ENCODE measurements around the gene SENP5. TPM values are rescaled to one million over a fixed set of nuclear protein-coding genes. Genes with fewer than 3 reads are reported as not detected.
A peak's percentile ranks its signal among the peaks of the same experiment; 100 is the strongest.

The SENP5 gene
- total RNA-seq, 1 donor from 2014 or later = 49.6 TPM

DNA sequence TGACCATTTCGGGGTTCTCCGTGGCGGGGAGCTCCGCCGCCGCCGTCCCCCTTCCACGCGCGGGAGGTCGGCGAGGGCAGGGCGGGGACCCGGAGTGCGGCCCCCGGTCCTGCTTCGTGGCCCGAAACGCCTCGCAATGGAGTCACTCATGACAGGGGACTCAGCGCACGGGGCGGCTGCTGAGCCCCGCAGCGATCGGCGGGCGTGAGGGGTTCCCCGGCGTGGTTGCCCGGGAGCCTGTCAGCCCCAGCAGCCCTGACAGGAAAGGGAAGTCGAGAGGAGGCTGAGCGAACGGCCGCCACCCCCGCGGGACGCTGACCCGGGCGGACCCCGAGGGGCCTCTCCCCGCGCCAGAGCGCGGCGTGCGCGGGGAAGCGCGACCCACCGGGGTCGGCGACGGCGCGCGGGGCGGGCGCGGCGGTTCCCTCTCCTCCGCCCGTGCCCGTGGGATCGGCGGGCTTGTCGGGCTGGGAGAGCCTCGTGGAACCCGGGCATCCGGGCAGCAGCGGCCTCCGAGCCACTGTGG is 101.5 kb downstream of the SENP5 start:
- H3K4me3 Mint-ChIP-seq (ENCODE audit: unreplicated experiment) = no peak overlapping the region
- H3K27me3 Mint-ChIP-seq (ENCODE audit: unreplicated experiment) = peaks cover 33% of the 10 kb centered on the region
- peaks cover 11% of the 10 kb centered on the region for H3K9me3 Mint-ChIP-seq (ENCODE audit: unreplicated experiment)
- no peak for TF ChIP-seq CTCF (IDR thresholded peaks at IDR 0.05; ENCODE audit: partially characterized antibody, unreplicated experiment)
- H3K4me1 Mint-ChIP-seq (ENCODE audit: low read depth, unreplicated experiment) = peaks cover 2% of the 10 kb centered on the region
- no peak overlapping the region for H3K27ac Mint-ChIP-seq (ENCODE audit: unreplicated experiment)
- DNase-seq = peak; percentile 58
- peaks cover 17% of the 10 kb centered on the region for H3K36me3 Mint-ChIP-seq (ENCODE audit: unreplicated experiment)

DNA sequence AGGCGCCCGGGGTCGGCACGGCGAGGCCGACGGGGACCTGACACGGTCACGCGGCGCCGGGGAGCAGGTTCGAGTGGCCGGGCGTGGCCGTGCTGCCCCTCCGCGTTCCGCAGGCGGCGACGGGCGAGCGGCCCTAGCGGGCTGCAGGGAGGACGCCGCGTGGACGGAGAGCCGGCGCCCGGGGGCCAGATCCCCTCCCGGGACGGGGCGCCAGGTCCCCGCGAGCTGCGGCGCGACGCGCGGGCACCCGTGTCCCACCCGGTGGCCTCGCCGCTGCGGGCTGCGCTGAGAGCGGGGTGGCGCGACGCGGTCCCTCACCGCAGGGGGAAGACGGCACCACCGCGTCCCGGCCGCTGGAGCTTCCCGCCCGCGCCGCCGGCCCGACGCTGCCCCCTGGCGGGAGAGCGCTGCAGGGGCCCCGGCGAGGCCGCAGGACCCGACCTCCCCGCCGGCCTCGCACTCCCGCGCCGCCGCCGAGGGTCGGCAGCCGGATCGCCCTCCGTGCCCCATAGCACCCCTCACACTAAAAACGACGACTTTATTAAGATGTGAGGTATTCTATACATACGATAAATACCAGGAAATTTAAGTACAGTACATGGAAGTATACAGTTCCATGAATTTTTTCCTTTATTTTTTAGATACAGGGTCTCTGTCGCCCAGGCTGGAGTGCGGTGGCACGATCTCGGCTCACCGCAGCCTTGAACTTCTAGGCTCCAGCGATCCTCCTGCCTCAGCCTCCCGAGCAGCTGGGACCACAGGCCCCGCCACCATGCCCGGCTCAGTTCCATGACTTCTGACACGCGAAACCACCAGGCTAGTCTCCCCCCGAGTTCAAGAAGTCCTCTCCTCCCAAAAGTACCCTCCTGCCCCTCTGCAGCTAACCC is 102.2 kb downstream of the SENP5 start:
- H3K9me3 Mint-ChIP-seq (ENCODE audit: unreplicated experiment) = peaks cover 11% of the 10 kb centered on the region
- peaks cover 17% of the 10 kb centered on the region for H3K36me3 Mint-ChIP-seq (ENCODE audit: unreplicated experiment)
- DNase-seq = peak; percentile 81
- TF ChIP-seq CTCF (IDR thresholded peaks at IDR 0.05; ENCODE audit: partially characterized antibody, unreplicated experiment) = peak; percentile 83
- H3K4me3 Mint-ChIP-seq (ENCODE audit: unreplicated experiment) = peak overlapping the region; percentile 69
- H3K27me3 Mint-ChIP-seq (ENCODE audit: unreplicated experiment) = peaks cover 30% of the 10 kb centered on the region
- H3K4me1 Mint-ChIP-seq (ENCODE audit: low read depth, unreplicated experiment) = peaks cover 2% of the 10 kb centered on the region
- H3K27ac Mint-ChIP-seq (ENCODE audit: unreplicated experiment) = peak overlapping the region; percentile 55

DNA sequence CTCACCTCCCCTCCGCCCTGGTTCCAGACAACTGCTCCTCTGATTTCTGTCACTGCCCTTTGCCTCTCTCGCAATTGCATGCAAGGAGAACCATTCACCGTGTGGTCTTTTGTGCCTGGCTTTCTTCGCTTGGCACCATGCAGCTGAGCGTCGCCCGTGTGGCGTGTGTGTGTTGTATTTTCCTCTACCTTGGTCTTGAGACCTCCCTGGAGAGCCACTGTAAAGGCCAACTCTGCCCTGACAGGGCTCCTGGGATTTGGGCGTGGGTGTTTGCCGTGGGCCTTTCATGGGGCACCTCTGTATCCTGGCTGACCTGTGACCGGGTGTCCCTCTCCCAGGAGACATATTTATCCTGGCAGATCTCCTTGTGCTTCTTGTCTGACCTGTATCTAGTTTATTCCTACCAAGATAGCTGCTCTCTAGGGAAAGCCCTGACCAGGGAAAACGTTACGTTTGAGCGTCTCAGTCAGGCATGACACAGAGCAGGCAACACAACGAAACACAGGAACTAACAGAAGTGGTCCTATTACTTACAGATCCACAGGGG is 102.9 kb downstream of the SENP5 start:
- peaks cover 17% of the 10 kb centered on the region for H3K36me3 Mint-ChIP-seq (ENCODE audit: unreplicated experiment)
- H3K4me3 Mint-ChIP-seq (ENCODE audit: unreplicated experiment) = peak overlapping the region; percentile 69
- no peak for TF ChIP-seq CTCF (IDR thresholded peaks at IDR 0.05; ENCODE audit: partially characterized antibody, unreplicated experiment)
- peak overlapping the region; percentile 55 for H3K27ac Mint-ChIP-seq (ENCODE audit: unreplicated experiment)
- H3K9me3 Mint-ChIP-seq (ENCODE audit: unreplicated experiment) = peaks cover 11% of the 10 kb centered on the region
- peaks cover 24% of the 10 kb centered on the region for H3K27me3 Mint-ChIP-seq (ENCODE audit: unreplicated experiment)
- DNase-seq = no peak
- H3K4me1 Mint-ChIP-seq (ENCODE audit: low read depth, unreplicated experiment) = peaks cover 2% of the 10 kb centered on the region

DNA sequence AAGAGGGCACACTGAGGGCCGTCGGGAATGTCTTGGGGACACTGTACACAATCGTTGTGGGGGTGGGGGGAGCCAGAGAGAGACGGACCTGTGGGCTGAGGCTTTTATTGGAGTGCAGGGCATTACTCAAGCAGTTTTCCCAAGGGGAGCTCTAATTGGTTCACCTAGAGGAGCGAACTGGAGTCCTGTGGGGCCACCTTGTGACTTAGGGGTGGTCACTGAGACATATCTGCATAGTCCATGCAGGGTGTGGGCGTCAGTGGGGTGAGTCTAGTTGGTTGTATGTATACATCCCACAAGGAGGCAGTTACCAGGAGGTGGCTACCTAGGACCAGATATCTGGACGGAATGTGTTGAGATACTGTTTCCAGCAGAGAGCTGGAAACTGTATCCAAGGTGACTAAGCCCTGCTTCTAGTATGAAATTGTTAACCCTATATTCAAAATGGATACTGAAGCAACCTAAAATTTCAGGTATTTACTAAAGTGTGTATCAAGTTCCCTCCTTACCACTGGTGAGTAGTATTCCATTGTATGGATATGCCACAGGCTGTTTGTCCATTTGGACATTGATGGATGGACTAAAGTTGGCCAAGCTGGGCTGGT is 103.5 kb downstream of the SENP5 start:
- Mint-ChIP-seq H3K4me3 (ENCODE audit: unreplicated experiment) (peak overlapping the region; percentile 69), H3K27ac (ENCODE audit: unreplicated experiment) (no peak overlapping the region), H3K27me3 (ENCODE audit: unreplicated experiment) (peaks cover 21% of the 10 kb centered on the region), H3K4me1 (ENCODE audit: low read depth, unreplicated experiment) (peaks cover 2% of the 10 kb centered on the region), H3K9me3 (ENCODE audit: unreplicated experiment) (peaks cover 11% of the 10 kb centered on the region), H3K36me3 (ENCODE audit: unreplicated experiment) (peaks cover 13% of the 10 kb centered on the region)
- DNase-seq = no peak
- no peak for TF ChIP-seq CTCF (IDR thresholded peaks at IDR 0.05; ENCODE audit: partially characterized antibody, unreplicated experiment)

All from glutamatergic neuron (in vitro differentiated cells).